ENCODE data around the gene PDILT.

- TF ChIP-seq CTCF (IDR thresholded peaks at IDR 0.05; ENCODE audit: low read length) (no peak), EZH2 (IDR thresholded peaks at IDR 0.05; ENCODE audit: borderline replicate concordance, low read length) (no peak)
Observed at GRCh38 chr16:20318006-20318405, 86.5 kb downstream of the PDILT start.

Data from OCI-LY1 (cell line).